ENCODE measurements around the gene DPY19L3.
"Not testable (repeated sequence)": the region's sequence is repeated elsewhere in the genome, so short reads cannot be mapped to it uniquely, and the experiment has no call there.

The DPY19L3 gene

GRCh38 chr19:32397671-32398101 is 7.9 kb upstream of the DPY19L3 start:
- DNase-seq, result no peak

GRCh38 chr19:32401992-32402391 is 3.6 kb upstream of the DPY19L3 start:
- no peak for DNase-seq

GRCh38 chr19:32403291-32403995 is 2.1 kb upstream of the DPY19L3 start:
- DNase-seq, result no peak

- DNase-seq, result peak; percentile 73
Measured at GRCh38 chr19:32404213-32404932, 1.2 kb upstream of the DPY19L3 start.

- peak; percentile 85 for DNase-seq
Measured at GRCh38 chr19:32404933-32405430, 588 bp upstream of the DPY19L3 start.

- DNase-seq, result peak; percentile 24
Measured at GRCh38 chr19:32406161-32407003, 812 bp downstream of the DPY19L3 start.

GRCh38 chr19:32407004-32407992 is 1.7 kb downstream of the DPY19L3 start:
- DNase-seq, result no peak

- no peak for DNase-seq
Measured at GRCh38 chr19:32415246-32415645, 9.7 kb downstream of the DPY19L3 start.

- no peak for DNase-seq
Measured at GRCh38 chr19:32415669-32416068, 10.1 kb downstream of the DPY19L3 start.

GRCh38 chr19:32416749-32417456 is 11.3 kb downstream of the DPY19L3 start:
- DNase-seq, result no peak

GRCh38 chr19:32418155-32418554 is 12.6 kb downstream of the DPY19L3 start:
- no peak for DNase-seq

GRCh38 chr19:32421589-32422361 is 16.2 kb downstream of the DPY19L3 start:
- no peak for DNase-seq

- no peak for DNase-seq
Measured at GRCh38 chr19:32422435-32422834, 16.9 kb downstream of the DPY19L3 start.

- not testable (repeated sequence) for DNase-seq
Measured at GRCh38 chr19:32423944-32424343, 18.4 kb downstream of the DPY19L3 start.

GRCh38 chr19:32427536-32427935 is 22.0 kb downstream of the DPY19L3 start:
- peak; percentile 22 for DNase-seq

- DNase-seq, result no peak
Measured at GRCh38 chr19:32436692-32437091, 31.1 kb downstream of the DPY19L3 start.

- DNase-seq, result no peak
Measured at GRCh38 chr19:32437096-32437495, 31.5 kb downstream of the DPY19L3 start.

- no peak for DNase-seq
Measured at GRCh38 chr19:32438751-32439150, 33.2 kb downstream of the DPY19L3 start.

GRCh38 chr19:32442650-32443049 is 37.1 kb downstream of the DPY19L3 start:
- DNase-seq, result no peak

GRCh38 chr19:32447534-32447933 is 42.0 kb downstream of the DPY19L3 start:
- not testable (repeated sequence) for DNase-seq

Data from NCI-H69 (cell line).